DND-41 (cell line): ENCODE data around the gene UBE2L6.

Experiments used
- ATAC-seq: fragments of 200-7000 bp; cut with Tn5 transposase; 3 replicates; pipeline ENCODE4 v1.9.1; 2021; ENCODE audit warnings: low read depth; ENCODE audit not compliant: insufficient read depth
- DNase-seq: peaks from one replicate; pipeline ENCODE4 v3.0.0-alpha.2; 2020
- H2AFZ ChIP-seq: 2 replicates; pipeline ENCODE4 v1.6.0; 2012; ENCODE audit warnings: low read depth, low read length
- H3K27ac ChIP-seq: 2 replicates; pipeline ENCODE4 v1.5.1; 2012; ENCODE audit warnings: low read length, inconsistent platforms
- H3K27me3 ChIP-seq: fragments of 200-600 bp; sonication (generic); 2 replicates; pipeline ENCODE4 v1.6.0; 2012; ENCODE audit warnings: low read length, mild to moderate bottlenecking, inconsistent platforms; ENCODE audit not compliant: insufficient read depth, poor library complexity
- H3K36me3 ChIP-seq: 2 replicates; pipeline ENCODE4 v1.5.1; 2012; ENCODE audit warnings: low read length, inconsistent platforms; ENCODE audit not compliant: insufficient read depth
- H3K4me1 ChIP-seq: 2 replicates; pipeline ENCODE4 v1.5.1; 2012; ENCODE audit warnings: mild to moderate bottlenecking, low read length; ENCODE audit not compliant: insufficient read depth
- H3K4me2 ChIP-seq: 2 replicates; pipeline ENCODE4 v1.6.0; 2012; ENCODE audit warnings: mild to moderate bottlenecking, moderate library complexity, low read length, inconsistent platforms; ENCODE audit not compliant: insufficient read depth
- H3K4me3 ChIP-seq, 2 experiments: fragments of 200-600 bp in 1 of 2; shearing (Covaris generic) in 1 of 2; 2 replicates each; pipeline ENCODE4 v1.5.1; 2012 to 2016; ENCODE audit warnings: inconsistent platforms in 2 of 2, low read length in 2 of 2, mild to moderate bottlenecking in 2 of 2, low read depth in 1 of 2, moderate library complexity in 1 of 2
- H3K79me2 ChIP-seq: 2 replicates; pipeline ENCODE4 v1.6.0; 2012; ENCODE audit warnings: low read length, inconsistent platforms; ENCODE audit not compliant: insufficient read depth
- H3K9ac ChIP-seq: 2 replicates; pipeline ENCODE4 v1.6.0; 2012; ENCODE audit warnings: low read depth, mild to moderate bottlenecking, inconsistent platforms, low read length, moderate library complexity
- H3K9me3 ChIP-seq: 2 replicates; pipeline ENCODE4 v1.5.1; 2012; ENCODE audit warnings: low read length, moderate library complexity, mild to moderate bottlenecking, inconsistent platforms; ENCODE audit not compliant: insufficient read depth, severe bottlenecking
- H4K20me1 ChIP-seq: 2 replicates; pipeline ENCODE4 v1.6.0; 2012; ENCODE audit warnings: low read length; ENCODE audit not compliant: insufficient read depth
- CTCF ChIP-seq: IDR thresholded peaks from 2 replicates; pipeline ENCODE4 v1.5.1; 2012; ENCODE audit warnings: borderline replicate concordance, low read length, moderate library complexity, mild to moderate bottlenecking; ENCODE audit not compliant: poor library complexity, severe bottlenecking; ENCODE audit errors: extremely low read depth
- EZH2 ChIP-seq: IDR thresholded peaks from 3 replicates; pipeline ENCODE4 v1.6.1; 2012; ENCODE audit warnings: borderline replicate concordance, low read depth, mild to moderate bottlenecking, moderate library complexity, low read length, inconsistent platforms; ENCODE audit not compliant: severe bottlenecking

UBE2L6 gene

GRCh38 chr11:57527056-57527631, 40.3 kb downstream of the UBE2L6 start:
- ATAC-seq (peak; percentile 17; the same call in 1 of the 3 replicates), DNase-seq (peak; percentile 77)
- no peak overlapping the region for H3K9ac ChIP-seq
- no peak overlapping the region for H3K4me2 ChIP-seq
- peaks cover 21% of the 10 kb centered on the region for H3K79me2 ChIP-seq
- peaks cover 40% of the 10 kb centered on the region for H3K4me1 ChIP-seq
- H2AFZ ChIP-seq: no peak overlapping the region
- H3K27ac ChIP-seq: peak overlapping the region; percentile 17
- peak; percentile 96 for TF ChIP-seq CTCF
- TF ChIP-seq EZH2: no peak
- no peaks in the 10 kb centered on the region for H3K27me3 ChIP-seq
- peaks cover 29% of the 10 kb centered on the region for H3K36me3 ChIP-seq
- H3K9me3 ChIP-seq: no peaks in the 10 kb centered on the region
- H3K4me3 ChIP-seq: no peak overlapping the region
- peaks cover 4% of the 10 kb centered on the region; the same call in 1 of the 2 replicates for H4K20me1 ChIP-seq

- no peak for ATAC-seq
- Histone ChIP-seq H3K4me3 (no peak overlapping the region), H3K9me3 (no peaks in the 10 kb centered on the region), H4K20me1 (peaks cover 4% of the 10 kb centered on the region; the same call in 1 of the 2 replicates), H3K27me3 (no peaks in the 10 kb centered on the region), H3K27ac (no peak overlapping the region), H3K36me3 (peaks cover 17% of the 10 kb centered on the region), H2AFZ (no peak overlapping the region), H3K9ac (no peak overlapping the region), H3K79me2 (no peaks in the 10 kb centered on the region; the same call in 1 of the 2 replicates), H3K4me2 (no peak overlapping the region), H3K4me1 (peaks cover 11% of the 10 kb centered on the region)
- TF ChIP-seq EZH2 (no peak), CTCF (no peak)
- DNase-seq: no peak
Observed at GRCh38 chr11:57523419-57523818, 44.1 kb downstream of the UBE2L6 start.

GRCh38 chr11:57521116-57521515, 46.4 kb downstream of the UBE2L6 start:
- Histone ChIP-seq H3K4me1 (peaks cover 1% of the 10 kb centered on the region), H3K36me3 (peaks cover 2% of the 10 kb centered on the region; the same call in 1 of the 2 replicates), H3K9ac (no peak overlapping the region), H3K27ac (no peak overlapping the region), H3K79me2 (no peaks in the 10 kb centered on the region), H3K4me2 (no peak overlapping the region), H3K27me3 (peaks cover 2% of the 10 kb centered on the region), H3K9me3 (no peaks in the 10 kb centered on the region), H2AFZ (no peak overlapping the region), H4K20me1 (no peaks in the 10 kb centered on the region; the same call in 1 of the 2 replicates), H3K4me3 (no peak overlapping the region)
- TF ChIP-seq EZH2 (no peak), CTCF (no peak)
- DNase-seq: no peak
- ATAC-seq: no peak

- H3K27me3 ChIP-seq: peaks cover 23% of the 10 kb centered on the region
- no peaks in the 10 kb centered on the region for H3K79me2 ChIP-seq
- no peak for DNase-seq
- peak overlapping the region; percentile 89 to 97; a peak in 3 of 4 replicates for H3K4me3 ChIP-seq
- peaks cover 28% of the 10 kb centered on the region for H3K4me1 ChIP-seq
- H3K4me2 ChIP-seq: peak overlapping the region; percentile 89
- no peak overlapping the region; the same call in 1 of the 2 replicates for H3K27ac ChIP-seq
- H2AFZ ChIP-seq: peak overlapping the region; percentile 96
- no peaks in the 10 kb centered on the region for H3K36me3 ChIP-seq
- no peak for ATAC-seq
- H3K9ac ChIP-seq: peak overlapping the region; percentile 74
- H4K20me1 ChIP-seq: no peaks in the 10 kb centered on the region
- TF ChIP-seq EZH2: no peak
- no peak for TF ChIP-seq CTCF
- no peaks in the 10 kb centered on the region for H3K9me3 ChIP-seq
Observed at GRCh38 chr11:57516061-57516443, 51.4 kb downstream of the UBE2L6 start.
